GM19351 (cell line): Measurements from ENCODE around the gene SIAH2.
A peak's percentile ranks its signal among the peaks of the same experiment; 100 is the strongest.

Experiments used
- ATAC-seq: cut with Tn5 transposase; IDR thresholded peaks from one replicate; pipeline ENCODE4 v1.9.1; 2021; ENCODE audit warnings: mild to moderate bottlenecking, moderate library complexity; ENCODE audit not compliant: unreplicated experiment

SIAH2 gene

GRCh38 chr3:150775001-150775599 lies 12.1 kb upstream of the SIAH2 start:
- no peak for ATAC-seq

GRCh38 chr3:150773616-150774192 lies 10.7 kb upstream of the SIAH2 start:
- no peak for ATAC-seq

- no peak for ATAC-seq
Observed at GRCh38 chr3:150771600-150771999, 8.6 kb upstream of the SIAH2 start.

GRCh38 chr3:150770681-150771080 lies 7.7 kb upstream of the SIAH2 start:
- ATAC-seq, result no peak

- ATAC-seq, result no peak
Observed at GRCh38 chr3:150766742-150767141, 3.8 kb upstream of the SIAH2 start.

- peak; percentile 25 for ATAC-seq
Observed at GRCh38 chr3:150765949-150766720, 3.2 kb upstream of the SIAH2 start.

- no peak for ATAC-seq
Observed at GRCh38 chr3:150764967-150765366, 2.0 kb upstream of the SIAH2 start.

- ATAC-seq, result no peak
Observed at GRCh38 chr3:150764566-150764965, 1.6 kb upstream of the SIAH2 start.

- ATAC-seq, result peak; percentile 5
Observed at GRCh38 chr3:150763841-150764483, 993 bp upstream of the SIAH2 start.

GRCh38 chr3:150762662-150763121 lies 277 bp downstream of the SIAH2 start:
- ATAC-seq, result peak; percentile 1

- ATAC-seq, result no peak
Observed at GRCh38 chr3:150761831-150762661, 923 bp downstream of the SIAH2 start.

GRCh38 chr3:150760431-150761200 lies 2.4 kb downstream of the SIAH2 start:
- ATAC-seq, result peak; percentile 39

GRCh38 chr3:150759947-150760346 lies 3.0 kb downstream of the SIAH2 start:
- no peak for ATAC-seq

GRCh38 chr3:150759319-150759718 lies 3.6 kb downstream of the SIAH2 start:
- no peak for ATAC-seq

GRCh38 chr3:150757768-150758167 lies 5.2 kb downstream of the SIAH2 start:
- no peak for ATAC-seq

- no peak for ATAC-seq
Observed at GRCh38 chr3:150757364-150757763, 5.6 kb downstream of the SIAH2 start.

GRCh38 chr3:150756491-150757059 lies 6.4 kb downstream of the SIAH2 start:
- ATAC-seq, result no peak

- no peak for ATAC-seq
Observed at GRCh38 chr3:150755902-150756301, 7.1 kb downstream of the SIAH2 start.

GRCh38 chr3:150754896-150755295 lies 8.1 kb downstream of the SIAH2 start:
- ATAC-seq, result no peak
